ENCODE measurements around the gene ITM2B.

Gene ITM2B

GRCh38 chr13:48264058-48264457, 31.1 kb downstream of the ITM2B start:
- no peak for DNase-seq

GRCh38 chr13:48265217-48265815, 32.3 kb downstream of the ITM2B start:
- no peak for DNase-seq

- no peak for DNase-seq
Observed at GRCh38 chr13:48266150-48266549, 33.1 kb downstream of the ITM2B start.

GRCh38 chr13:48266701-48267639, 34.0 kb downstream of the ITM2B start:
- peak; percentile 86 for DNase-seq

GRCh38 chr13:48268019-48268418, 35.0 kb downstream of the ITM2B start:
- no peak for DNase-seq

GRCh38 chr13:48273346-48273745, 40.3 kb downstream of the ITM2B start:
- no peak for DNase-seq

GRCh38 chr13:48275507-48275906, 42.5 kb downstream of the ITM2B start:
- DNase-seq = no peak

GRCh38 chr13:48278806-48279205, 45.8 kb downstream of the ITM2B start:
- DNase-seq = no peak

GRCh38 chr13:48281556-48281955, 48.5 kb downstream of the ITM2B start:
- no peak for DNase-seq

GRCh38 chr13:48291730-48292129, 58.7 kb downstream of the ITM2B start:
- DNase-seq = no peak

- no peak for DNase-seq
Observed at GRCh38 chr13:48292650-48293049, 59.6 kb downstream of the ITM2B start.

- DNase-seq = no peak
Observed at GRCh38 chr13:48294653-48295052, 61.6 kb downstream of the ITM2B start.

GRCh38 chr13:48295271-48295670, 62.3 kb downstream of the ITM2B start:
- DNase-seq = no peak

- DNase-seq = no peak
Observed at GRCh38 chr13:48296528-48296927, 63.5 kb downstream of the ITM2B start.

- no peak for DNase-seq
Observed at GRCh38 chr13:48297131-48297786, 64.3 kb downstream of the ITM2B start.

- no peak for DNase-seq
Observed at GRCh38 chr13:48299591-48299990, 66.6 kb downstream of the ITM2B start.

GRCh38 chr13:48302871-48303358, 69.9 kb downstream of the ITM2B start:
- DNase-seq = no peak

GRCh38 chr13:48303359-48304142, 70.5 kb downstream of the ITM2B start, which contains the start of gene RB1:
RB1 (plus strand) TSS chr13:48303751; CDS start chr13:48303913, 162 bp downstream.
- DNase-seq = peak; percentile 73

GRCh38 chr13:48304143-48304876, 71.3 kb downstream of the ITM2B start:
- no peak for DNase-seq

GRCh38 chr13:48311223-48311622, 78.2 kb downstream of the ITM2B start:
- DNase-seq = no peak

GRCh38 chr13:48315969-48316650, 83.1 kb downstream of the ITM2B start:
- DNase-seq = no peak
